GM18870 (cell line): Measurements from ENCODE around the gene PRKAR1A.

Source experiments
- ATAC-seq: cut with Tn5 transposase; IDR thresholded peaks from one replicate; pipeline ENCODE4 v1.9.1; 2021; ENCODE audit warnings: moderate library complexity; ENCODE audit not compliant: unreplicated experiment

The PRKAR1A gene

GRCh38 chr17:68596411-68596945 lies 84.2 kb downstream of the PRKAR1A start:
- ATAC-seq = no peak

DNA sequence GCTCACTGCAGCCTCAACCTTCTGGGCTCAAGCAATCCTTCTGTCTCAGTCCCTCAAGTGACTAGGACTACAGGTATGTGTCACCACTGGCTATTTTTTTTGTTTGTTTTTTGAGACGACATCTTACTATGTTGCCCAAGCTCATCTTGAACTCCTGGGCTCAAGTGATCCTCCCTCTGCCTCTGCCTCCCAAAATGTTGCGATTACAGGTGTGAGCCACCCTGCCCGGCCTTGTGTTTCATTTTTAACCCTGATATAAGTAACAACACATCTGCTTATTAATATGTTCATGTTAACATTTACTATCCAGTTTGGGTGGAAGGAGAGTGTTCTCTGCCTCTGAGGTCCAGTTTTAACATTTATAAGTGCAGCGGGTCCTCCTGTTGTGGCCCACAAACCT lies 85.8 kb downstream of the PRKAR1A start:
- ATAC-seq = no peak

GRCh38 chr17:68598545-68598961 lies 86.3 kb downstream of the PRKAR1A start:
- ATAC-seq = no peak

- no peak for ATAC-seq
Measured at GRCh38 chr17:68599091-68599490, 86.9 kb downstream of the PRKAR1A start.

- ATAC-seq = no peak
Measured at GRCh38 chr17:68599552-68600066, 87.4 kb downstream of the PRKAR1A start.

DNA sequence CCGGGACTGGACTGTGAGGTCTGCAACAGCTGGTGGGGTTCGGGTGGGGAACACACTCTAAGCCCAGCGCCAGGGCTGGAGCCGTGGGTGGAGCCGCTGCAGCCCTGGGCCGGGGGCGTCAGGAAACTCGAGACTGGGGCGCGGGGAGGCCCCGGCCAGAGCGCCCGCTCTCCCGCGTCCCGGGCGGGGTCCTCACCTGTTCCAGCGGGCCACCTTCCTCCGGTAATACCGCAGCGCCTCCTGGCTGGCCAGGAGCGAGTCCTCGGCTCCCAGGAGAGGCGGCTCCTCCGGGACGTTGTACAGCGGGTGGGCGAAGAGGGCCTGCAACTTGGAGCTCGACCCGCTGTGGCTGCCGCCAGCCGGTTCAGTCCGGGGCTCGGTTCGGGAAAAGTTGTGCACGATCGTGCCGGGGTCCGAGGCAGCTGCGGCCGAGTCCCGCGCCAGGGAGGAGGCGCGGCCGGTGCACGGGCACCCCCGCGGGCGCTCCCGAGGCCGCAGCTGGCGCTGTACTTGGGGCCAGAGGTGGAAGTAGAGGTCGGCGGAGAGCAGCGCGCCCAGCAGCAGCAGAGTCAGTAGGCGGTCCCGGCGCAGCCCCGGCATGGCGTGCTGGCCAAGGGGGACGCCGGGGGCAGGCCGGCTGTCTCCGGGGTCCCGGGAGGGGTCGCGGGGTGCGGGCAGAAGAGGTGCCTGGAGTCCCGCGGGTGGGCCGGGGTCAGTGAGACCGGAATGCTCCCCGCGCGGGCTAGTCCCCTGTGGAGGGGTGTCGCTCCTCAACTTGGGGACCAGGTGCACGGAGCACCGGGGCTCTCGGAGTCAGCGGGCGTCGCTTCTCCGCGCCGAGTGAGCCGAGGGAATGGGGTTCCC lies 88.1 kb downstream of the PRKAR1A start:
- ATAC-seq = no peak
